Calu3 (cell line): Measurements from ENCODE around the gene CAMSAP1. TPM values are rescaled to one million over a fixed set of nuclear protein-coding genes. Genes with fewer than 3 reads are reported as not detected.

ENCODE experiments used
- BruUV-seq: library from RNA; stranded (reverse); fragments of 400-500 nt; replicated peaks from 2 replicates; lab custom pipeline; 2021; lab: Mats Ljungman, UMichigan
- CTCF ChIA-PET: fragments of 300-600 bp; sonication (Branson Sonifier 250); formaldehyde crosslinking; loops from one replicate; lab custom pipeline; 2022; ENCODE audit warnings: antibody characterized with exemption; lab: Charles Lee
- DNase-seq: peaks from one replicate; pipeline ENCODE4 v3.0.0; 2022
- H3K27ac Mint-ChIP-seq: one replicate; pipeline ENCODE4 v1.8.0; 2022; ENCODE audit warnings: mixed read lengths; ENCODE audit not compliant: unreplicated experiment
- H3K27me3 Mint-ChIP-seq: one replicate; pipeline ENCODE4 v1.8.0; 2022; ENCODE audit warnings: mixed read lengths; ENCODE audit not compliant: unreplicated experiment
- H3K36me3 Mint-ChIP-seq: one replicate; pipeline ENCODE4 v1.8.0; 2022; ENCODE audit warnings: mild to moderate bottlenecking, moderate library complexity, mixed read lengths; ENCODE audit not compliant: insufficient read depth, unreplicated experiment
- H3K4me1 Mint-ChIP-seq: one replicate; pipeline ENCODE4 v1.8.0; 2022; ENCODE audit warnings: mild to moderate bottlenecking, low read depth, mixed read lengths; ENCODE audit not compliant: unreplicated experiment
- H3K4me3 Mint-ChIP-seq: one replicate; pipeline ENCODE4 v1.8.0; 2022; ENCODE audit warnings: mild to moderate bottlenecking, low read depth, moderate library complexity, mixed read lengths; ENCODE audit not compliant: unreplicated experiment
- H3K9me3 Mint-ChIP-seq: one replicate; pipeline ENCODE4 v1.8.0; 2022; ENCODE audit warnings: low read depth, mixed read lengths; ENCODE audit not compliant: unreplicated experiment
- CTCF ChIP-seq: fragments of 200-600 bp; IDR thresholded peaks from one replicate; pipeline ENCODE4 v1.8.0; 2022; ENCODE audit warnings: antibody characterized with exemption; ENCODE audit not compliant: unreplicated experiment
- intact Hi-C: fragments of 100-400 bp; cut with micrococcal nuclease; formaldehyde crosslinking; loops from one replicate; pipeline ENCODE4 v1.10.0; 2022; ENCODE audit not compliant: unreplicated experiment
- total RNA-seq: library from RNA; stranded (reverse); gene quantifications from 2 replicates; pipeline ENCODE4 v1.2.3, GENCODE V29; 2022

The CAMSAP1 gene
- total RNA-seq, 1 experiment from 2014 or later = 28.1 TPM

- no peak for DNase-seq
- CTCF ChIA-PET = no interaction called here
- H3K27ac Mint-ChIP-seq = no peak overlapping the region
- no peak for TF ChIP-seq CTCF
- no peaks in the 10 kb centered on the region for H3K27me3 Mint-ChIP-seq
- H3K9me3 Mint-ChIP-seq = no peaks in the 10 kb centered on the region
- no peaks in the 10 kb centered on the region for H3K4me1 Mint-ChIP-seq
- BruUV-seq = no TSS peak
- H3K4me3 Mint-ChIP-seq = no peak overlapping the region
- H3K36me3 Mint-ChIP-seq = peaks cover 20% of the 10 kb centered on the region
- intact Hi-C loops = no loop called here
Measured at GRCh38 chr9:135816651-135816970, 90.7 kb downstream of the CAMSAP1 start.

- Mint-ChIP-seq H3K27me3 (no peaks in the 10 kb centered on the region), H3K4me1 (no peaks in the 10 kb centered on the region), H3K27ac (no peak overlapping the region), H3K36me3 (peaks cover 19% of the 10 kb centered on the region), H3K9me3 (no peaks in the 10 kb centered on the region), H3K4me3 (no peak overlapping the region)
- no peak for DNase-seq
- BruUV-seq = no TSS peak
- no peak for TF ChIP-seq CTCF
- intact Hi-C loops = no loop called here
- CTCF ChIA-PET = interaction anchor here (0.6 kb wide), 1 partner anchor 13 kb away, joined by 3 read pairs; no protein-coding TSS in a partner anchor
Measured at GRCh38 chr9:135815830-135816650, 91.3 kb downstream of the CAMSAP1 start.

GRCh38 chr9:135815413-135815812, 91.9 kb downstream of the CAMSAP1 start:
- Mint-ChIP-seq H3K9me3 (no peaks in the 10 kb centered on the region), H3K36me3 (peaks cover 19% of the 10 kb centered on the region), H3K27me3 (no peaks in the 10 kb centered on the region), H3K27ac (no peak overlapping the region), H3K4me1 (no peaks in the 10 kb centered on the region), H3K4me3 (no peak overlapping the region)
- TF ChIP-seq CTCF = no peak
- intact Hi-C loops = no loop called here
- DNase-seq = no peak
- BruUV-seq = no TSS peak
- CTCF ChIA-PET = interaction anchor here (0.6 kb wide), 1 partner anchor 14 kb away, joined by 3 read pairs; no protein-coding TSS in a partner anchor

GRCh38 chr9:135814421-135815095, 92.8 kb downstream of the CAMSAP1 start:
- TF ChIP-seq CTCF = no peak
- Mint-ChIP-seq H3K4me1 (no peaks in the 10 kb centered on the region), H3K9me3 (no peaks in the 10 kb centered on the region), H3K4me3 (no peak overlapping the region), H3K27me3 (no peaks in the 10 kb centered on the region), H3K36me3 (peaks cover 25% of the 10 kb centered on the region), H3K27ac (no peak overlapping the region)
- intact Hi-C loops = no loop called here
- CTCF ChIA-PET = no interaction called here
- no peak for DNase-seq
- BruUV-seq = no TSS peak
